D341Med (cell line): ENCODE data around the gene PLXND1.
"Not testable (repeated sequence)": the region's sequence is repeated elsewhere in the genome, so short reads cannot be mapped to it uniquely, and the experiment has no call there.

Experiments used
- DNase-seq: peaks from one replicate; pipeline ENCODE4 v3.0.0; 2012; ENCODE audit warnings: low spot score

The PLXND1 gene, protein sequence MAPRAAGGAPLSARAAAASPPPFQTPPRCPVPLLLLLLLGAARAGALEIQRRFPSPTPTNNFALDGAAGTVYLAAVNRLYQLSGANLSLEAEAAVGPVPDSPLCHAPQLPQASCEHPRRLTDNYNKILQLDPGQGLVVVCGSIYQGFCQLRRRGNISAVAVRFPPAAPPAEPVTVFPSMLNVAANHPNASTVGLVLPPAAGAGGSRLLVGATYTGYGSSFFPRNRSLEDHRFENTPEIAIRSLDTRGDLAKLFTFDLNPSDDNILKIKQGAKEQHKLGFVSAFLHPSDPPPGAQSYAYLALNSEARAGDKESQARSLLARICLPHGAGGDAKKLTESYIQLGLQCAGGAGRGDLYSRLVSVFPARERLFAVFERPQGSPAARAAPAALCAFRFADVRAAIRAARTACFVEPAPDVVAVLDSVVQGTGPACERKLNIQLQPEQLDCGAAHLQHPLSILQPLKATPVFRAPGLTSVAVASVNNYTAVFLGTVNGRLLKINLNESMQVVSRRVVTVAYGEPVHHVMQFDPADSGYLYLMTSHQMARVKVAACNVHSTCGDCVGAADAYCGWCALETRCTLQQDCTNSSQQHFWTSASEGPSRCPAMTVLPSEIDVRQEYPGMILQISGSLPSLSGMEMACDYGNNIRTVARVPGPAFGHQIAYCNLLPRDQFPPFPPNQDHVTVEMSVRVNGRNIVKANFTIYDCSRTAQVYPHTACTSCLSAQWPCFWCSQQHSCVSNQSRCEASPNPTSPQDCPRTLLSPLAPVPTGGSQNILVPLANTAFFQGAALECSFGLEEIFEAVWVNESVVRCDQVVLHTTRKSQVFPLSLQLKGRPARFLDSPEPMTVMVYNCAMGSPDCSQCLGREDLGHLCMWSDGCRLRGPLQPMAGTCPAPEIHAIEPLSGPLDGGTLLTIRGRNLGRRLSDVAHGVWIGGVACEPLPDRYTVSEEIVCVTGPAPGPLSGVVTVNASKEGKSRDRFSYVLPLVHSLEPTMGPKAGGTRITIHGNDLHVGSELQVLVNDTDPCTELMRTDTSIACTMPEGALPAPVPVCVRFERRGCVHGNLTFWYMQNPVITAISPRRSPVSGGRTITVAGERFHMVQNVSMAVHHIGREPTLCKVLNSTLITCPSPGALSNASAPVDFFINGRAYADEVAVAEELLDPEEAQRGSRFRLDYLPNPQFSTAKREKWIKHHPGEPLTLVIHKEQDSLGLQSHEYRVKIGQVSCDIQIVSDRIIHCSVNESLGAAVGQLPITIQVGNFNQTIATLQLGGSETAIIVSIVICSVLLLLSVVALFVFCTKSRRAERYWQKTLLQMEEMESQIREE (N-terminal part only)

GRCh38 chr3:129606636-129607390 lies at the start of gene PLXND1:
Gene PLXND1 (minus strand): TSS chr3:129606676. CDS start chr3:129606639, 37 bp downstream.
- DNase-seq = peak; percentile 94

DNA sequence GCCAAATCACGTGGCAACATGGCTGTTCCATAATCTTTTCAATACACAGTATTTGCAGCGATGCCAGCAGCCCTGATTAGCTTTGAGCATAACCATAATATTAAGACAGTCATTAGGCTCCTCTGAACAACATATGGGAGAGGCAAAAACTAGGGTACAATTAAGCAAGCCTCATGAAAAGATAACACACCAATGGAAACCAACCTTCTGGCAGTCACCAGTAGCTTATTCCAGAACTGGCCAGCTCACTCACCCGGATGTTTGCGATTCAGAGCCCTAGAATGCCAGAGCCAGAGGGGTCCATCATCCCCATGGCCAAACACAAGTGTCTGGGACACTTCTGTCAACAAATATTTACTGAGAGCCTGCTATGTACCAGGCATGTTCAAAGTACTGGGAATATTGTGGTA lies 48.8 kb upstream of the PLXND1 start:
- no peak for DNase-seq

GRCh38 chr3:129654131-129654530 lies 47.7 kb upstream of the PLXND1 start:
- no peak for DNase-seq

GRCh38 chr3:129653019-129653418 lies 46.5 kb upstream of the PLXND1 start:
- no peak for DNase-seq

- DNase-seq = no peak
Measured at GRCh38 chr3:129651435-129652202, 45.1 kb upstream of the PLXND1 start.

DNA sequence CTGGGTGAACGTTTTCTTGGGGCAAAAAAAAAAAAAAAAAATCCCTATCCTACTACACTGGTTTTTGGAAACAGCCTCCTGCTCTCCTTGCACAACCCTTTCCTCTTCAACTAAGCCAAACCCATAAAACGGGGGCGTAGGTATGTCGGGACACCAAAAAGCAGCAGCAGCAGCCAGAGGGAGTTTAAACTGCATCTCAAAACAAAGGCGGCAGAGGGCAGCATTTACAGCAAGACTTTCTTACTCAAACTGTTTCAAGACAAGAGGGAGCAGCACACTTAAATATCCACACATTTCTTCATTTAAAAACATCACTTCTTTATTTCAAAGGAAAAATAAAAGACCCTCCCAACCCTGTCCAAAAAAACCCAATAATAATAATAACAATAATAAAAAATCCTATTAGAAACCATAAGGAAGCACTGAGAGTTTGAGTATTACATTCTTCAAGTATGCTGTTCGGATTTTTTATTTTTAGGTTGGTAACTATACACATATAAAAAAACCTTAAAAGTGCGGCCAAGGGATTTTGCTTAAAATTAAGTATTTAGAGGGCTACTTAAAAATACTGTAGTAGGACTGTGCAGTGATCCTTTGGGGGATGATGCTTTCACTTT lies 43.9 kb upstream of the PLXND1 start:
- peak; percentile 70 for DNase-seq

- no peak for DNase-seq
Measured at GRCh38 chr3:129648391-129648790, 41.9 kb upstream of the PLXND1 start.

DNA sequence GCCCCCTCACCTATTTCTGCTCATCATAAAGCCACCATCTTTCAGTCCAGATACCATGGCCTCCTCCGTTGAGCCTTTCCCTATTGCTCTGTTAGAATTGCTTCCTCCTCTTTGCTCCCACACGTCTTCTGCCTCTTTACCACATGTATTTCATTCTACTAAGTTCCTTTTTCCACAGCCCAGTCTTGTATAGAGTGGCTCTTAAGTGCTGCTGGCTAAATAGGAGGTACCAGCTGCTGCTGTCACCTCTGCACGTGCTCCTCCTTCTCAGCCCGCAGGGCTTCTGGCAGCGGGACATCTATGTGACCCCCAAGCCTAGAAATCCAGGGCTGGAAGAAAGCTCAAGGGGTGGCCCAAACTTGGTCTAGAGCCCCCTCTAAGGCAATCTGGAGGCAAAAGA lies 38.8 kb upstream of the PLXND1 start:
- DNase-seq = no peak

- DNase-seq = no peak
Measured at GRCh38 chr3:129644836-129645235, 38.4 kb upstream of the PLXND1 start.

DNA sequence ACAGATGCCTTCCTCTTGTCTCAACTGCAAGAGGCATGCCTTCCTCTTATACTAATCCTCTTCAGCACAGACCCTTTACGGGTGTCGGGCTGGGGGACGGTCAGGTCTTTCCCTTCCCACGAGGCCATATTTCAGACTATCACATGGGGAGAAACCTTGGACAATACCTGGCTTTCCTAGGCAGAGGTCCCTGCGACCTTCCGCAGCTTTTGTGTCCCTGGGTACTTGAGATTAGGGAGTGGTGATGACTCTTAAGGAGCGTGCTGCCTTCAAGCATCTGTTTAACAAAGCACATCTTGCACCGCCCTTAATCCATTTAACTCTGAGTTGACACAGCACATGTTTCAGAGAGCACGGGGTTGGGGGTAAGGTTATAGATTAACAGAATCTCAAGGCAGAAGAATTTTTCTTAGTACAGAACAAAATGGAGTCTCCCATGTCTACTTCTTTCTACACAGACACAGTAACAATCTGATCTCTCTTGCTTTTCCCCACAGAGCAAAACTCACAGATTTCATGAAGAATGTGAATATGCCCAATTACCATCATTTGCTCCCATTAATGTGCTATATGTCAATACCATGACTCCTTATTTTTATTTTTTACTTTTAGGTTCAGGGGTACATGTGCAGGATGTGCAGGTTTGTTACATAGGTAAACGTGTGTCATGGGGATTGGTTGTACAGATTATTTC lies 35.2 kb upstream of the PLXND1 start:
- DNase-seq = not testable (repeated sequence)

- not testable (repeated sequence) for DNase-seq
Measured at GRCh38 chr3:129640985-129641384, 34.5 kb upstream of the PLXND1 start.

DNA sequence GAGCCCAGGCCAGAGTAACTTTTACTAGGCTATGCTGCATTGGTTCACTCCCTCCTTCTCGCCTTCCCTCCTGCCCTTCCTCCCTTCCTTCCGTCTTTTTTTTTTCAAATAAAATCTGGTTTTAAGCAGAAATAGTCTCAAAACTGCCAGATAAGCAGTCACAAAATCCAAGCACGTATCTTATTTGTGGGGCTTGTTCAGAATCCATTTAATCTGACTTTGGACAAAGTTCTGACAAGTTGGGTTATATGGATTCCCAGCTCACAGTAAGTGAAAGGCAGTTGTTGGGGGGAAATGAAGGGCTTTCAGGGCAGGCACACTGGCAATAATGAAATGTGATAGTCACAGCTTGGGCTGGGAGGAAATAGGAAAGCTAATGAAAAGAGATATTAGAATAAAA lies 32.0 kb upstream of the PLXND1 start:
- no peak for DNase-seq

- DNase-seq = no peak
Measured at GRCh38 chr3:129636082-129636481, 29.6 kb upstream of the PLXND1 start.

DNA sequence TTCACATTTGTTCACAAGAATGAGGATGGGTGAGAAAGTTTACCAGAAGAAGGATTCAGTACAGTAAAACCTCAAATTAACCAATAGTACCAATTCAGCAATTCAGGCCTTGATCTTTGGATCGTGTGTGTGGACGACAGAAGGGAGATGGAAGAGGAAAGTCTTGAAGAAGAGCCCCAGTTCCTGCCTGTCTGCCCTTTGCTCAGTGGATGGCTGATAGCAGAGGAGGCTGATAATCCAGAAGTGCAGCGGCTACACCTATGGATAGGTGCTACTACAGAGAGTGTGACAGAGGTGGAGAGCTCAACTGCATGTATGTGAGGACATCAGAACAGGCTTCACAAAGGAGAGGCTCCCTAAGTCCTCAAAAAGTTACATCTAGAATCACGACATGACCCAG lies 29.2 kb upstream of the PLXND1 start:
- no peak for DNase-seq

DNA sequence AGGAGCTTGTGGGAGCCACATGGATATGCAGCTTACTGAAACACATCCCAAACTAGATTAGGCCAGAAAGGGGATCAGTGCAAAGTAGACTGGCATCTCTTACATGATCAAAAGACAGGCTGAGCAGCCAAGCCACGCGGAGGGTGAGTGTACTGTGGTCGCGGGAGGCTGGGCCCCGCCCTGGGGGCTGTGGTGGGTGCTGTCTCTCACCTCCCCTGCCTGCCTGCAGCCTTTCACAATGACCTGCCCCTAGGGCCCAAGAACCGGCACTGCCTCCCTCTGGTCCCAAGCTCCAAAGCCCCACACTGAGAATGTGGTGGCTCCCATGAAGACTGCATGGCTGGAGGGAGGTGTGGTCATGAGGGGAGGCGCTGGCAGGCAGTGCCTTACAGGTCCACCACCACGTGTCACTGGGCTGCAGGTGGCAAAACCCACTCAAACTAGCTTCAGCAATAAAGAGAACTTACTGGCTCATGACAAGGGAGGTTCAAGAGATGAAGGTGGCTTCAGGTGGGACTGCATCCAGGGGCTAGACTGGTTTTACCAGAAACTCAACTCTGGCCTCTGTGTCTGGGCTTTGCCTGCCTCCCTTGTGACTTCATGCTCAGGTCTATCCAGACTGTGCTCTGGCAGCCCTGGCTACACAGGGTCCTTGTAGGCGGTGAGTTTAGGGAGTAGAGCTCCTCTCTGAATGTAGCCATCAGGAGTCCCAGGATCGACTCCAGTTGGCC lies 27.4 kb upstream of the PLXND1 start:
- DNase-seq = peak; percentile 76

GRCh38 chr3:129632977-129633376 lies 26.5 kb upstream of the PLXND1 start:
- DNase-seq = peak; percentile 30

DNA sequence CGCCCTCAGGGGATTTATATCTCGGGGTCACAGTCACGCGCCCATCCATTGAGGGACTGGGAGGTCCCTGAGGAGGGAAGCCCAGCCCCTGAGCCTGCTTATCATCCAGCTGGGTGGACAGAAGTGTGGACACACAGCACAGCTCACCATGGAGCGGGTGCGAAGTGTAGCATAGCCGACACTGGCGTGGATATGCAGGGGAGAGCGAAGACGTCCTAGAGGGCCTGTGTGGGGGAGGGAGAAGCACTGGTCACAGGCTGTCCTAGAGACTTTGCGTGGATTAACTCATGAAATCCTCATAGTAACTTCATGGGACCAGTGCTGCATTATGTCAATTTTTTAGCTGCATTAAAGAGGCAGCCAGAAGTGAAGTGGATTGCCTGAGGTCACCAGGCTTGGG lies 26.1 kb upstream of the PLXND1 start:
- DNase-seq = no peak

- DNase-seq = no peak
Measured at GRCh38 chr3:129632056-129632455, 25.6 kb upstream of the PLXND1 start.

DNA sequence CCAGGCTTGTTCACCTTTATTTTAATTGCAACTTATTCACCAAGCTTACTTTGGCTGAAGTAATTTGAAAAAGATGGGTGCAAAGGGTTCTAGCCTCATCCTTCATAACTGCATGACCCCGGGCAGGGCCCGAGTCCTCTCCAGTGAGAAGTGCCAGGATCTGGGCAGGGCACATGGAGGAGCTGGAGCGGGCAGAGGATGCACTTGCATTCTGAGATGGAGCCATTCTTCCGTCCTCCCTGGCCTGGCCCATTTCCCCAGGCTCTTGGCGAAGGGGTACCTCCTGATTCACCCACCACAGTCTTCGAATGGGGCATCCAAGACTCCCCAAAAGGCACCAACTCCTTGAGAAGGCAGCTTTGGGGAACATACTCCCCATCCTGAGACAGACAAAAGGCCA lies 22.5 kb upstream of the PLXND1 start:
- DNase-seq = no peak
